GM19395 (cell line): ENCODE data around the gene SEMA4D.

Experiments
- ATAC-seq: cut with Tn5 transposase; IDR thresholded peaks from one replicate; pipeline ENCODE4 v1.9.1; 2021; ENCODE audit warnings: mild to moderate bottlenecking, moderate library complexity; ENCODE audit not compliant: unreplicated experiment

Gene SEMA4D

GRCh38 chr9:89329917-89330316 lies 168.0 kb downstream of the SEMA4D start:
- ATAC-seq: no peak

DNA sequence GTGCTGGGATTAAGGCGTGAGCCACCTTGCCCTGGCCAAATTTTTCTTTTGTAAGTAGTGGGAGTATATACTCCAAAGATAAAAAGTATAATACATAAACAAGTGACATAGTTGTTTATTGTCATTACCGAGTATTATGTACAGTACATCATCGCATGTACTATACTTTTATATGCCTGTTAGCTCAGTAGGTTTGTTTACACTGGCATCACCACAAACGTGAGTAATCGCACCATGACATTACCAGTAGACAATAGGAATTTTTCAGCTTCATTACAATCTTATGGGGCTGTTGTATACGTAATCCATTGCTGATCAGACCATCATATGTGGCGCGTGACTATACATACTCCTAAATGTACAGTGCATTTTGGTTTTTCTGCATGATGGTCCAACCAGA lies 169.8 kb downstream of the SEMA4D start:
- no peak for ATAC-seq

DNA sequence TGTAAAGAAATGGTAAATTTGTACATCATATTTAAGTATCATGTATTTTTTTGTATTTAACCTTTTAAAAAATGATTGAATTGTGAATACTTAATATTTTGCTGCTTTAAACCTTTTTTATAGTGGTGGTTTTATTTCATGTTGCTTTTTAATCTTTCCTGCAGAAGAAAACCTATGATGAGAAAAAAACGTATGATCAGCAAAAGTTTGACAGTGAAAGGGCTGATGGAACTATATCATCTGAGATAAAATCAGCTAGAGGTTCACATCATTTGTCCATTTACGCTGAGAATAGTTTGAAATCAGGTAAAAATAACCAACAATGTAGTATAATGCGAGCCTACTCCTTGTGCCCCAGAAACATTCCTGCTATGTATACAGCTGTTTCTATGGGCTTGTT lies 172.2 kb downstream of the SEMA4D start:
- ATAC-seq: no peak

GRCh38 chr9:89323390-89323789 lies 174.5 kb downstream of the SEMA4D start:
- no peak for ATAC-seq

DNA sequence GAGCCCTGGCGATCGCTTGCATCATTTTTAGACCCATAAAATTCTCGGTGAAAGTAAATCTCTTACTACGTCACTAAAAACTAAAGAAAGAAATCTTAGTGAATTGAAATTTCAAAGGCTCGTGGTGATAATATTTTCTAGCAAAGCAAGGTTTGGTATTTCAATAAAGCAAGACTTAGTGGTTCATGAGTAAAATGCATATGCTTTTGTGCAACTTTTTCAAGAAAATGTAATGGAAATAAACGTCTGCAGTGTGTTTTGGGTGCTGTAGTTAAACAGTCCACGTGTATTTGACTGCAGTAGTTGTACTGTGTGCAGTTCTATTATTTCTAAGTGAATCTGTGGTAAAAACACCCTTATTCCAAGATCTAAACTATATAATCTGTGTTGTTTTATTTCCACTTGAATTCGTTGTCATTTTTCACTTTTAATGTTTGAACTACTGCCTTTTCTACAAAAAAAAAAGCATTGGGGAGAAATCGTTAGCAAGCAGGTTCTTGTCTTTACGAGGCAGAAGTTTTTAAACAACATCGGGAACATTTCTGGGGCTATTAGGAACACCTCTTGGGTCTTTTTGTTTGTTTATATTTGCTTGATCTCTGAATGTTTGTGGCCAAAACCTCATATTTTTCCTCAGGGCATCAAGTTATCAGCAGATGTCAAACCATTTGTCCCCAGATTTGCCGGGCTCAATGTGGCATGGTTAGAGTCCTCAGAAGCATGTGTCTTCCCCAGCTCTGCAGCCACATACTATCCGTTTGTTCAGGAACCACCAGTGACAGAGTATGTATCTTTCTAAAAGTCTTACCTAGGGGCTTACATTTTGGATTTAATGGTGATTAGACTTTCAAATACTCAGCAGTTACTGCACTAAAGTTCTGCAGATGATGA lies 178.7 kb downstream of the SEMA4D start:
- ATAC-seq: peak; percentile 6

- peak; percentile 87 for ATAC-seq
These were observed 179.5 kb downstream of the SEMA4D start, which contains the start of gene SECISBP2 for GRCh38 chr9:89318123-89319014. SECISBP2 (plus strand) TSS chr9:89318500; CDS start chr9:89318577, 77 bp downstream.

DNA sequence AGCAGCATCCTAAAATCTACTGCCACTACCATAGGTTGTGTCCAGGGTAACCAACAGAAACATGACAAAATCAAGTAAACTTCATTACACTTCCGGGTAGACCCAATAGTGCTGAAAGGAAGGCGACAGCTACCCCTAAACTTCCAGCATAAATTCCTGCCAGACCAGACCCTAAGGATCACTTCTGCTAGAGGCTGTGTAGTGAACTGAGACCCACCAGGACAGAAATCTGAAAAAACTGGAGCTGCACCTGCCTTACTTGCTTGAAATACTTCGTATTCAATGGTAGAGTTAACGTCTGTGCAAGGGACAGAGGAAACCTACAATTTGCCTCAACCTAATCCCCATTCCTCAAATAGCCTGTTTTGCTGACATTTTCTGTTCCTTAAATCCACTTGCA lies 180.6 kb downstream of the SEMA4D start:
- ATAC-seq: no peak

DNA sequence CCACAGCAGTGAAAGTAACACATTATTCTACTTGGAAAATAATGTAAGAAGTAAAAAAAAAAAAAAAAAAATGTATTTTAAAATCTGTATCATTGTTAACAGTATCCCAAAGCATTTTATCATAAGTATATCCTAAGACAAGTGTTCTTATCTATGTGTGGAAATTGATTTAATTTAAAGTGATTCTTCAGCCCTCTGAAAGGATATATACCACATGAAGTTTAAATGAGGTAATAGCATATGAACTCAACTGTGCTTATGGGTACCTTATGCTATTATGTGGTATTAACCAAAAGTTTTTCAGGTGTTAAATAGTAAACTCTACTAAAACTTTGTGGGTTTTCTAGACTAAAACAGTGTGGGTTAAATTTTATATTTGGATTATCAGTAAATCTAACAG lies 182.4 kb downstream of the SEMA4D start:
- ATAC-seq: no peak

DNA sequence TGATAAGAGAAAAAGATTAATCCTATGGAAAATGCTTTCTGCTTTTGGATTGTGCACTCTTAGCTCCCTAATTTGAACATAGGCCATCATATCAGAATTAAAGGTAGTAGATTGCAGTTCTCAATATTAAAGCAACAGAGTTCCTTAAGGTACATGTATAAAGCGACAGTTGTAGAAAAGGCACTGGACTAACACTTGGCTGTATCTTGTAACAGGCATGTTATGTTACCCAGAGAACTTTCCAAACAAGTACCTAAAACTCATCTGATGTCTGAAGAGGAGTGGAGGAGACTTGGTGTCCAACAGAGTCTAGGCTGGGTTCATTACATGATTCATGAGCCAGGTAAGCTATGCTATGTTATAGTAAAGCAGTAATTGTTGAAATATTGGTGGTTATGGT lies 183.0 kb downstream of the SEMA4D start:
- no peak for ATAC-seq

DNA sequence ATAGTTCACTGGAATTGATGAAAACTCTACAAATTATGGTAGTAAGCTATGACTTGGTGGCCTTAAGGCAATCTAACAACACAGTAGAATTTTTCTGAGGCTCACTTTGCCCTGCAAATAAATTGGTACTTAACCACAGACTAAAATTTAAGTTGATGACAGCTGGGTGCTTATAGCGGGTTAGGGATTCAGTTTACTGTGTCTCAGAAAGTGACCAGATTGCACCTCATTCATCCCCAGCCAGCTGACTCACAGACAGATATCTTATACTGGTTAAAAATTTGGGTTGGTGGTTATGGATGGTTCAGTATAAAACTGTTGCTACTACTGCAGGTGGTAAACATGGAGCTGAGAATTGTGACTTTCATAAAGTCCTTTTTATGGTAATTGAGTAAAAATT lies 184.1 kb downstream of the SEMA4D start:
- ATAC-seq: no peak

GRCh38 chr9:89312222-89312571 lies 185.7 kb downstream of the SEMA4D start:
- ATAC-seq: no peak

DNA sequence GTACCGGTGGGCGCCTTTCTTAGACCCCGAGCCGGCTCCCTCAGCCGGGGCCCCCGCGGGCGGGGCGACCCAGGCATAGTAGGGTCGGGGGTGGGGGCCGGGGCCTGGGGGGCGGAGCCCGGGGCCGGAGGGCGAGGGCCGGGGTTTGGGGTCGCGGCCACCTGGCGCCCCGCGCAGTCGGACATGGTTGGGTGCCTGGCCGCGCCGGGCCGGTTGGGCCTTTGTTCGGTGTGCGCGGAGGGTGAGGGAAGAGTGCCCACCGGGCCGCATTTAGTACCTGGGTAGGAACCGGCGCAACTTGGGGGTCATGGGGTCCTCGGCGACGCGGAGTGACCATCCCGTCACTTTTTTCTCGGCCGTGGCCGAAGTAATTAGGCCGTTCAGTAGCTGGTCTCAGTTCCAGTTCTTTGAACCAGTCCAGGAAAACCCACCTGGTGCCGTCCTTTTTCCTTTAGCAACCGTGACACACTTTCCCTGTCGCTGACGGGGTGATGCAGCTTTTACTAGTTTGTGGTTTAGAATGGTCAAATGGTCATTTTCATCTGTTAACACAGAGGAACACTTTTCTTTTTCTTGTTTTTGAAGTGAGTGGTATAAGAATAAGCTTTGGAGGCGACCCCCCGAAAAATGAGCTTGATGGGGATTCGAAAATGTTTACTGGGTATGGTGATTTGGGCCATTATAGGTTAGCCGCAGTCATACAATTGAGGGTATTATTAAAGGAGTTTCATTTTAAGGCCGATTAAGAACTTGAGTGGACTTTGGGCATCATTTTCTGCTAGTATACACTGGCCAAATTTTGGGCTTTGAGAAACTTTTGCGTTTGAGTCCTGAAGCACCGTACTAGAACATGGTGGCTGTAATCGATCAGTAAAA lies 186.3 kb downstream of the SEMA4D start:
- peak; percentile 0 for ATAC-seq
